Psoas muscle (tissue), 8 donors: ENCODE measurements around the gene ASTN2. TPM values are rescaled to one million over a fixed set of nuclear protein-coding genes. Genes with fewer than 3 reads are reported as not detected.

Experiments
- ATAC-seq, 4 donors: fragments of 200-7000 bp; cut with Tn5 transposase; one replicate each; pipeline ENCODE4 v1.9.1; 2020; ENCODE audit warnings: moderate library complexity in 3 of 4, mild to moderate bottlenecking in 2 of 4
- DNase-seq, 2 donors: peaks; one replicate each; pipeline ENCODE4 v3.0.0-alpha.2; 2020
- H3K27ac ChIP-seq: fragments of 200-600 bp; one replicate; pipeline ENCODE4 v1.8.0; 2022
- H3K27me3 ChIP-seq, 3 donors: fragments of 200-600 bp in 1 of 3; one replicate each; pipeline versions ENCODE4 v1.6.1 to v1.8.0; 2013 to 2022; ENCODE audit warnings: low read length in 2 of 3, mild to moderate bottlenecking in 2 of 3, moderate library complexity in 1 of 3; ENCODE audit not compliant: insufficient read depth in 3 of 3
- H3K36me3 ChIP-seq, 2 donors: fragments of 200-600 bp in 1 of 2; one replicate each; pipeline versions ENCODE4 v1.6.1 to v1.8.0; 2013 to 2022; ENCODE audit warnings: low read depth in 1 of 2, mild to moderate bottlenecking in 1 of 2, moderate library complexity in 1 of 2; ENCODE audit not compliant: insufficient read depth in 1 of 2
- H3K4me1 ChIP-seq: fragments of 200-600 bp; one replicate; pipeline ENCODE4 v1.8.0; 2022
- H3K4me3 ChIP-seq: fragments of 200-600 bp; one replicate; pipeline ENCODE4 v1.8.0; 2022; ENCODE audit warnings: mild to moderate bottlenecking
- H3K9me3 ChIP-seq: fragments of 200-600 bp; one replicate; pipeline ENCODE4 v1.8.0; 2022
- WGBS, 3 donors: extraction: QIAGEN DNeasy Blood & Tissue Kit; methylation state at CpG; one replicate each; pipeline versions ENCODE4 v1.1.6 to v1.1.7; 2013; 5-methylcytosine and 5-hydroxymethylcytosine counted together
- intact Hi-C, 2 donors: fragments of 100-400 bp; cut with DNase I; formaldehyde crosslinking; loops; one replicate each; pipeline versions ENCODE4 v1.11.0 to v1.14.2; 2022
- polyA plus RNA-seq, 3 donors: library from polyadenylated mRNA; stranded (reverse); fragments of 200-250 nt; gene quantifications; one replicate each; pipeline ENCODE4 v1.2.3, GENCODE V29; 2013
- total RNA-seq, 4 donors: library from RNA; stranded (reverse); fragmentation: NEBNext Ultra II Directional in 2 of 4; extraction: Animal tissue kit (Norgen Biotek cat#: 25700) in 2 of 4; gene quantifications; one replicate each; pipeline versions ENCODE4 v1.2.1 to v1.2.4, GENCODE V29; 2021 to 2023
- TF ChIP-seq, protein P1 (sequence below): fragments of 200-600 bp; IDR thresholded peaks from one replicate; pipeline ENCODE4 v1.8.0; 2022; ENCODE audit warnings: antibody characterized with exemption
- donor health status: healthy with polysubstance abuse.
- donor health status: DM: no; HTN: no; CAD: no; lungs with moderate emphysema.
- donor health status: Bipolar disorder and iron deficiency.
- donor health status: healthy.
- donor health status: DM: yes; HTN: yes; CAD: no.
- donor health status: DM: no; HTN: no; CAD: no.
- donor health status: DM: no; HTN: no; CAD: no.
- donor health status: DM: yes; HTN: yes; CAD: no.

The ASTN2 gene
- total and polyA plus RNA-seq, 7 donors = 2.0 to 10.3 (median 3.3) TPM

DNA sequence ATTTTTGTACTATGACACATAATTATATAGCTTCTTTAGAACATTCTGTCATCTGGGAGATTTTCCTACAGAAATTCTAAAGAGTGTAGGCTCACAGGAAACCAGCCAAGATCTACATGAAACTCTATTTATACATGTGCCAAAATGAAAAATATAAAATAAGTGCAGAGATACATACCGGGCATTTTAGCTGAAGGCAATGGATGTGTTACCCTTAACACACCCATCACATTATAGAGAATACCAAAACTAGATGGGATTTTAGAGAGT lies 601.9 kb downstream of the ASTN2 start:
- ATAC-seq (no peak), DNase-seq (no peak)
- 68 to 79% (median 76%) methylated on average over 1 of the region's 1 CpG for WGBS, 3 donors
- intact Hi-C loops = no loop called here
- Histone ChIP-seq H3K36me3 (no peaks in the 10 kb centered on the region), H3K27ac (no peak overlapping the region), H3K4me3 (no peak overlapping the region), H3K9me3 (no peaks in the 10 kb centered on the region), H3K27me3 (no peaks in the 10 kb centered on the region), H3K4me1 (no peaks in the 10 kb centered on the region)
- TF ChIP-seq, protein P1, sequence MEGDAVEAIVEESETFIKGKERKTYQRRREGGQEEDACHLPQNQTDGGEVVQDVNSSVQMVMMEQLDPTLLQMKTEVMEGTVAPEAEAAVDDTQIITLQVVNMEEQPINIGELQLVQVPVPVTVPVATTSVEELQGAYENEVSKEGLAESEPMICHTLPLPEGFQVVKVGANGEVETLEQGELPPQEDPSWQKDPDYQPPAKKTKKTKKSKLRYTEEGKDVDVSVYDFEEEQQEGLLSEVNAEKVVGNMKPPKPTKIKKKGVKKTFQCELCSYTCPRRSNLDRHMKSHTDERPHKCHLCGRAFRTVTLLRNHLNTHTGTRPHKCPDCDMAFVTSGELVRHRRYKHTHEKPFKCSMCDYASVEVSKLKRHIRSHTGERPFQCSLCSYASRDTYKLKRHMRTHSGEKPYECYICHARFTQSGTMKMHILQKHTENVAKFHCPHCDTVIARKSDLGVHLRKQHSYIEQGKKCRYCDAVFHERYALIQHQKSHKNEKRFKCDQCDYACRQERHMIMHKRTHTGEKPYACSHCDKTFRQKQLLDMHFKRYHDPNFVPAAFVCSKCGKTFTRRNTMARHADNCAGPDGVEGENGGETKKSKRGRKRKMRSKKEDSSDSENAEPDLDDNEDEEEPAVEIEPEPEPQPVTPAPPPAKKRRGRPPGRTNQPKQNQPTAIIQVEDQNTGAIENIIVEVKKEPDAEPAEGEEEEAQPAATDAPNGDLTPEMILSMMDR = no peak

DNA sequence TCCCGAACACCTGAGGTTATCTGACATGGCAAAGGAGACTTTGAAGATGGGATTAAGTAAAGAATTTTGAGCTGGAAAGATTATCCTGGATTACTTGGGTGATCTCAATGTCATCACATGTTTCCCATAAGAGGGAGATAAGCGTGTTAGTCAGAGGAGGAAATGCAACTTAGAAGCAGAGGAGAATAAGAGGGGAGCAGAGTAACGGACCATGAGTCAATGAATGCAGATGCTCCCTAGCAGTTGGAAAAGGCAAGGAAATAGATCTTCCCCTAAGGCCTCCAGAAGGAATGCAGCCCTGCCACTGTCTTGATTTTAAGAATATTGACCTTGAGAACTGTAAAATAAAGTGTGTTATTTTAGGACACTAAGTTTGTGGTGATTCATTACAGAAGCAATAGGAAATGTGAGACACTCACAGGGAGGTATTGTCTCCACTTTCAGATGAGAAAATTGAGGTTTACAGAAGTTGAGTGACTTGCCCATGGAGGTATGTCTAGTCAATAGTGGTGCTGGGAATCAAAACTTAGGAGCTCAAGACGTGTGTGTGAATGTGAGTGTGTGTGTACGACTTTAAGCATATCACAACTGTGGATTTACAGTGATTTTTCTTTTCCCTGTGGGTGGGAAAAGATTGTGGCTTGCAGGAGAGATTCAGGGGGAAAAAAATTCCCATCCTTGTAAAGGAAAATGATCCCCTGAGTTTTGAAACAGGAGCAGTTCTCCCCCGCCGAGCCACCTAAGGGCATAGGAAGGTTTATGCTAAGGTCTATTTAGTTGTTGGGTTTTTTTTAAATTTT lies 602.4 kb downstream of the ASTN2 start:
- Histone ChIP-seq H3K36me3 (no peaks in the 10 kb centered on the region), H3K4me1 (no peaks in the 10 kb centered on the region), H3K27me3 (no peaks in the 10 kb centered on the region), H3K4me3 (no peak overlapping the region), H3K27ac (no peak overlapping the region), H3K9me3 (no peaks in the 10 kb centered on the region)
- TF ChIP-seq, protein P1 = no peak
- DNase-seq (no peak), ATAC-seq (no peak)
- intact Hi-C loops = no loop called here
- 54 to 61% (median 58%) methylated on average over 7 of the region's 7 CpGs for WGBS, 3 donors

DNA sequence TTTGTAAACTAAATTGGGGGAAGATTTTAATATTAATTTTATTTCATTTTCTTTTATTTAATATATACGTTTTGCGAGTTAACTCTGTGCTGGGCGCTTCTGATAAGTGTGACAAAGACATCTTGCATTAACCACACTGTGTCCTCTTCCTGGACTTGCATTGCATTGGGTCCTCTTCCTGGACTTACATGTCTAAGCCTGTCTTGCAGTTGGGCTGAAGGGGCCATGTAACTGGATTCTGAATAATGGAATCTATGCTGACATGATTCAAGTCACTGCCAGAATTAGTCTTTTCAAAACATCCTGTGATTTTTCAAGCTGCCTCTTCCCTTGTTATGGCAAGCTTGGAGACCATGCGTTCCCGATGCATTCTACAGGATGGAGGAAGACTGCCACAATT lies 605.2 kb downstream of the ASTN2 start:
- ATAC-seq = no peak

DNA sequence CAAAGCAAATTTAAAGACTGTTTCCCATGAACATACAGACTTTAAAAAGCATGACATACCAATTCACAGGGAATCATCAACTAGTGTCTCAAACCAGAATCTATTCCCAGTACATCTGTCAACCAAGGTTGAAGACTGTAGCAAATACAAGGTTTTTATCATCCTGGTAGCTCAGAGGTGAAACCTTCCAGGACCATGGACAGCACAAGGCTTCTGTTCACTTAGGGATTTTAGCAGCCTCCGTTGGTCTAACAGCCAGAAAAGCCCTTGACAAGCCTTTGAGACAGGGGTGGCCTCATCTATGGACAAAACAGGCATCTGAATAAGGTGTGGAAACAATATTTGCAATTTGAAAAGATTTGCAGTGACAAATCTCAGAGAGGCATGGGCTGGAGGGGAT lies 608.8 kb downstream of the ASTN2 start:
- DNase-seq = no peak
- WGBS, 3 donors = 0 to 3% (median 0%) methylated on average over 1 of the region's 1 CpG
- Histone ChIP-seq H3K9me3 (no peaks in the 10 kb centered on the region), H3K4me3 (no peak overlapping the region), H3K27ac (no peak overlapping the region), H3K27me3 (no peaks in the 10 kb centered on the region), H3K4me1 (no peaks in the 10 kb centered on the region), H3K36me3 (no peaks in the 10 kb centered on the region)
- ATAC-seq = no peak
- intact Hi-C loops = no loop called here
- TF ChIP-seq, protein P1 = no peak

More for the DNA sequence above, 605.2 kb downstream of the ASTN2 start:
- H3K4me3 ChIP-seq = no peak overlapping the region
- no peak overlapping the region for H3K27ac ChIP-seq
- H3K36me3 ChIP-seq = no peaks in the 10 kb centered on the region
- H3K4me1 ChIP-seq = no peaks in the 10 kb centered on the region
- WGBS, 3 donors = 67 to 87% (median 77%) methylated on average over 5 of the region's 5 CpGs
- no peak for DNase-seq
- H3K9me3 ChIP-seq = no peaks in the 10 kb centered on the region
- TF ChIP-seq, protein P1 = no peak
- no peaks in the 10 kb centered on the region for H3K27me3 ChIP-seq
- intact Hi-C loops = no loop called here

DNA sequence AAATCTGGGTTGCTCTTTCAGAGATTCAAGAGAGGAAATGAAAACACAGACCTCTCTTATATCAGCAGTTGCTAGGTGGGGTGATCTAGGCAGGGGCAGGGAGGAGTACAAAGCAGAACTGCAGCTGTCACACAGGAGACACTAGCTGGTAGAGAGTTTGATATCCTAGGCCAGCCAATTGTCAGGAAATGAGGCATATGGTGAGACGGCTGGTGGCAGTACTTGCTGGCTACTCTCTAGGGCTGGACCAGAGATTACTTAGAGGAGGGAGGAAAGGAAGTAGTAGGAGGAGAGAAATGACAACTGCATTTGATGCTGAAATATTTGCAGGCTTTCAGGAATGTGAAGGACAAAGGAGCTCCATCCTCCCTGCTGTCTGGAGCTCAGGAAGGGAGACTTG lies 614.0 kb downstream of the ASTN2 start:
- ATAC-seq = no peak
- intact Hi-C loops = no loop called here
- WGBS, 3 donors = 0 to 10% (median 5%) methylated on average over 1 of the region's 1 CpG

More for the DNA sequence above, 614.0 kb downstream of the ASTN2 start:
- no peaks in the 10 kb centered on the region for H3K36me3 ChIP-seq
- no peaks in the 10 kb centered on the region for H3K9me3 ChIP-seq
- no peaks in the 10 kb centered on the region for H3K27me3 ChIP-seq
- H3K4me3 ChIP-seq = no peak overlapping the region
- no peak overlapping the region for H3K27ac ChIP-seq
- H3K4me1 ChIP-seq = no peaks in the 10 kb centered on the region
- TF ChIP-seq, protein P1 = no peak
- no peak for DNase-seq
